Neuron (in vitro differentiated cells): ENCODE results near the gene THSD7B.

Source experiments
- H2AFZ ChIP-seq: one replicate; pipeline ENCODE4 v1.6.1; 2013; ENCODE audit warnings: low read depth, mild to moderate bottlenecking, inconsistent platforms, low read length, moderate library complexity
- H3K27me3 ChIP-seq: one replicate; pipeline ENCODE4 v1.6.1; 2013; ENCODE audit warnings: low read length; ENCODE audit not compliant: insufficient read depth
- H3K36me3 ChIP-seq: one replicate; pipeline ENCODE4 v1.6.1; 2013; ENCODE audit warnings: low read length; ENCODE audit not compliant: insufficient read depth
- H3K4me1 ChIP-seq: one replicate; pipeline ENCODE4 v1.6.1; 2013; ENCODE audit warnings: low read length; ENCODE audit not compliant: insufficient read depth
- H3K4me3 ChIP-seq: 2 replicates; pipeline ENCODE4 v1.5.1; 2013; ENCODE audit warnings: mild to moderate bottlenecking, low read length, moderate library complexity
- H3K9me3 ChIP-seq: one replicate; pipeline ENCODE4 v1.6.1; 2013; ENCODE audit warnings: low read length

THSD7B gene

GRCh38 chr2:137420744-137421143 is 655.4 kb downstream of the THSD7B start:
- no peak overlapping the region for H3K4me3 ChIP-seq
- no peaks in the 10 kb centered on the region for H3K9me3 ChIP-seq
- no peak overlapping the region for H2AFZ ChIP-seq
- no peaks in the 10 kb centered on the region for H3K4me1 ChIP-seq
- H3K36me3 ChIP-seq = no peaks in the 10 kb centered on the region
- H3K27me3 ChIP-seq = no peaks in the 10 kb centered on the region

GRCh38 chr2:137435162-137435561 is 669.8 kb downstream of the THSD7B start:
- Histone ChIP-seq H2AFZ (no peak overlapping the region), H3K4me1 (no peaks in the 10 kb centered on the region), H3K9me3 (no peaks in the 10 kb centered on the region), H3K4me3 (no peak overlapping the region), H3K36me3 (no peaks in the 10 kb centered on the region), H3K27me3 (no peaks in the 10 kb centered on the region)

DNA sequence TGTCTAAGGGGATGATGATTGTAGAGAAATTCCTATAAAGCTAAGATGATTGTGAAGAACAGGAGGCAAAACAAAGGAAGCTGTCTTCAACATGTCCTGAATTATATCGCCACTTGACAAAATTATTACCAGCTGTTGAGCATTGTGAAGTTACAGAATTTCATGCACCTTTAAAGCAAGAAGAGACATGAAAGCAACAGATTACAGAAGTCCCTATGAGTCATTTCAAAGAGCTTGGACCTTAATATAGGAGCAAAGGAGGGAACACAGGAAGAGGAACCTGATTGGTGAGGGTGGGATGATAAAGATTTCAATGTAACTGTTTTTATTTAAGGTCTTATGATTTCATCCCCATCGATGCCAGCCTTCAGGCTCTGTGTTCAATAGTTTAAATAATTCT is 672.0 kb downstream of the THSD7B start:
- Histone ChIP-seq H3K27me3 (no peaks in the 10 kb centered on the region), H3K4me1 (no peaks in the 10 kb centered on the region), H2AFZ (no peak overlapping the region), H3K9me3 (no peaks in the 10 kb centered on the region), H3K36me3 (no peaks in the 10 kb centered on the region), H3K4me3 (no peak overlapping the region)

DNA sequence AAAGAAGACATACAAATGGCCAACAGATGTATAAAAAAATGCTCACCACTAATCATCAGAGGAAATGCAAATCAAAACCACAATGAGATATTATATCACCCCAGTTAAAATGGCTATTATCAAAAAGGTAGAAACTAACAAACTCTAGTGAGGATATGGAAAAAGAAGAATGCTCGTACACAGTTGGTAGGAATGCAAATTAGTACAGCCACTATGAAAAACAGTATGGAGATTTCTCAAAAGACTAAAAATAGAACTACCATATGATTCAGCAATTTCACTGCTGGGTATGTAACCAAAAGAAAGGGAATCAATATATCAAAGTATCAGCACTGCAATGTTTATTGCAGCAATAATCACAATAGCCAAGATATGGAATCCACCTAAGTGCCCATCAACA is 679.6 kb downstream of the THSD7B start:
- no peak overlapping the region for H2AFZ ChIP-seq
- H3K27me3 ChIP-seq = no peaks in the 10 kb centered on the region
- H3K36me3 ChIP-seq = no peaks in the 10 kb centered on the region
- H3K4me1 ChIP-seq = no peaks in the 10 kb centered on the region
- no peak overlapping the region for H3K4me3 ChIP-seq
- no peaks in the 10 kb centered on the region for H3K9me3 ChIP-seq

DNA sequence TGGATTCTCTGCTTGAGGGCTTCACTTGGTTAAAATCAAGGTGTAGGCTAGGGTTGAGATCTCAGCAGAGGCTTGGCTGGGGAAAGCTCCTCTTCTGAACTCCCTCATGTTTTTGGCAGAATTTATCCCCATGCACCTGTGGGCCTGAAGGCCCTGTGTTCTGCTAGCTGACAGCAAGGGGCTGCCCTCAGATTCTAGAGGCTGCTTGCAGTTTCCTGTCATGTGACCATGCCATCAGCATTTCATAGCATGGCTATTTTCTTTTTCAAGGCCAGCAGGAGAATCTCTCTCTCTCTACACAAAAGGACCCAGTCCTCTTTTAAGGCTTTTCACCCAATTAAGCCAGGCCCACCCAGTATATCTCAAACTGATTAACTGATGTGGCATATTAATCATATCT is 684.1 kb downstream of the THSD7B start:
- Histone ChIP-seq H3K27me3 (no peaks in the 10 kb centered on the region), H3K9me3 (no peaks in the 10 kb centered on the region), H3K36me3 (no peaks in the 10 kb centered on the region), H2AFZ (no peak overlapping the region), H3K4me1 (no peaks in the 10 kb centered on the region), H3K4me3 (no peak overlapping the region)

DNA sequence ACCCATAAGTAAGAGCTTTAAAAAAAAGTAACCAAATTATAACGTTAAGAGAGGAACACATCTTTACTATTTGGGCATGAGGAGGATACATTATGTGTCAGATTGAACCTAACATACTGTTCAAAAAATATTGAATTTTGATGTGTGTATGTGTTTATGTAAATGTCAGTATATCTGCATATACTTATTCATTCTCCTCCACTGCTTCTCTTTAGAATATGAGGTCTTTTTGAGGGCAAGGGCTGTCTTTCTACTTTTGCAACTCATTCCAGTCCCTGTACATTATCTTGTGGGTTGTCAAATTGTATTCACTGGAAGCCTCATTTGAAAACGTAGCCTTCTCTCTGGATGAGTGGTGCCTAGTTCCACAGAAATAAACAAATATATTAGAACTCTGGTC is 689.5 kb downstream of the THSD7B start:
- H3K9me3 ChIP-seq = no peaks in the 10 kb centered on the region
- H3K4me1 ChIP-seq = no peaks in the 10 kb centered on the region
- no peaks in the 10 kb centered on the region for H3K27me3 ChIP-seq
- no peak overlapping the region for H3K4me3 ChIP-seq
- H2AFZ ChIP-seq = no peak overlapping the region
- no peaks in the 10 kb centered on the region for H3K36me3 ChIP-seq

GRCh38 chr2:137467246-137467862 is 702.0 kb downstream of the THSD7B start:
- H3K36me3 ChIP-seq = no peaks in the 10 kb centered on the region
- H3K4me3 ChIP-seq = no peak overlapping the region
- H3K9me3 ChIP-seq = no peaks in the 10 kb centered on the region
- no peak overlapping the region for H2AFZ ChIP-seq
- H3K27me3 ChIP-seq = no peaks in the 10 kb centered on the region
- no peaks in the 10 kb centered on the region for H3K4me1 ChIP-seq

- H3K9me3 ChIP-seq = no peaks in the 10 kb centered on the region
- no peaks in the 10 kb centered on the region for H3K27me3 ChIP-seq
- no peak overlapping the region for H3K4me3 ChIP-seq
- H3K36me3 ChIP-seq = no peaks in the 10 kb centered on the region
- no peaks in the 10 kb centered on the region for H3K4me1 ChIP-seq
- H2AFZ ChIP-seq = no peak overlapping the region
Observed at GRCh38 chr2:137493261-137493660, 727.9 kb downstream of the THSD7B start.

GRCh38 chr2:137500599-137500998 is 735.3 kb downstream of the THSD7B start:
- Histone ChIP-seq H3K4me3 (no peak overlapping the region), H3K27me3 (no peaks in the 10 kb centered on the region), H3K4me1 (no peaks in the 10 kb centered on the region), H3K36me3 (no peaks in the 10 kb centered on the region), H3K9me3 (no peaks in the 10 kb centered on the region), H2AFZ (no peak overlapping the region)

DNA sequence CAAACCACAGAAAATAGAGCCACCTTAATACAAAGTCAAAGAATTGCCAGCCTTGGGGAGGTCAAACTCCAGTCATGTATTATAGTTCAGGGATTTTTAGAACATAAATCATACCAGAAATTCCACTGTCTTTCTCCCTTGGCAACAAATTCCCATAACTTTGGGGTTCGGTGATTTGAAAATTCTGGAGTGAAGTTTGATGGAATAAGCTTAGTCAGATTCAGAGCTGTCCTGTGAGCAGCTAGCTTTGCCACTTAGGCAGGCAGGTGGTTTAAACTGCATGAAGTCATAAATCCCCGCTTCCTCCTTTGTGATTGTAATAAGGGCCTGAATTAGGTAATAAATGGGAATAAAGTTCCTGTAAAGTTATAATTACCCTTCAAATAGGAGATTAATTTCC is 741.9 kb downstream of the THSD7B start:
- Histone ChIP-seq H3K4me3 (no peak overlapping the region), H3K27me3 (no peaks in the 10 kb centered on the region), H3K9me3 (no peaks in the 10 kb centered on the region)

DNA sequence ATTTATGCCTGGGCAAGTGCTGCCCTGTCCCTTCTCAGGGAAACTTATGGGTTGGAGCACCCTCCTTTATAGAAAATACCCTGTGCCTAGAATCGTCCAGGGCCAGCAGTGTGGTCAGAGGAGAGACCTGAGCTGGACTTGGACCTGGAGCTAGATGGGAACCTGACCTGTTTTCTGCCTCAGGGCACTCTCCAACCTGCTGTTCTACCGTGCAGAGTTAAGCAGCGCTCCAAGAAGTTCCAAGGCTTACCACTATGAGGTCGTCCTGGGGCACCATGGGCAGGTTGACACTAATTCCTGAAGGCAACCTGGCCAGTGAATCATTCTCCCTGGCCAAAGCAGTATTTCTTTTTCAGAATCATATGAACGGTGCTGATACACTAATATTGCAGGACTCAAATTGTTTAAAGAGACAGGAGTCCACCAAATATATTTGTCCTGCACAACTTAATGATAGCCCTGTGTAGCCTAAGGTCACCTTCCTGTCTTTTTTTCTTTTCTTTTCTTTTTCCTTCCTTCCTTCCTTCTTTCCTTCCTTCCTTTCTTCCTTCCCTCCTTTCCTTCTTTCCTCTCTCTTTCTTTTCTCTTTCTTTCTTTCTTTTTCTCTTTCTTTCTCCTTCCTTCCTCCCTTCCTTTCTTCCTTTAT is 743.5 kb downstream of the THSD7B start:
- H3K4me3 ChIP-seq = no peak overlapping the region
- no peaks in the 10 kb centered on the region for H3K4me1 ChIP-seq
- H2AFZ ChIP-seq = no peak overlapping the region
- H3K36me3 ChIP-seq = no peaks in the 10 kb centered on the region
- no peaks in the 10 kb centered on the region for H3K9me3 ChIP-seq
- H3K27me3 ChIP-seq = no peaks in the 10 kb centered on the region

More for the DNA sequence above, 741.9 kb downstream of the THSD7B start:
- Histone ChIP-seq H3K36me3 (no peaks in the 10 kb centered on the region), H3K4me1 (no peaks in the 10 kb centered on the region), H2AFZ (no peak overlapping the region)

GRCh38 chr2:137511526-137511925 is 746.2 kb downstream of the THSD7B start:
- Histone ChIP-seq H3K4me1 (no peaks in the 10 kb centered on the region), H3K4me3 (no peak overlapping the region), H3K36me3 (no peaks in the 10 kb centered on the region), H3K27me3 (no peaks in the 10 kb centered on the region), H3K9me3 (no peaks in the 10 kb centered on the region), H2AFZ (no peak overlapping the region)

DNA sequence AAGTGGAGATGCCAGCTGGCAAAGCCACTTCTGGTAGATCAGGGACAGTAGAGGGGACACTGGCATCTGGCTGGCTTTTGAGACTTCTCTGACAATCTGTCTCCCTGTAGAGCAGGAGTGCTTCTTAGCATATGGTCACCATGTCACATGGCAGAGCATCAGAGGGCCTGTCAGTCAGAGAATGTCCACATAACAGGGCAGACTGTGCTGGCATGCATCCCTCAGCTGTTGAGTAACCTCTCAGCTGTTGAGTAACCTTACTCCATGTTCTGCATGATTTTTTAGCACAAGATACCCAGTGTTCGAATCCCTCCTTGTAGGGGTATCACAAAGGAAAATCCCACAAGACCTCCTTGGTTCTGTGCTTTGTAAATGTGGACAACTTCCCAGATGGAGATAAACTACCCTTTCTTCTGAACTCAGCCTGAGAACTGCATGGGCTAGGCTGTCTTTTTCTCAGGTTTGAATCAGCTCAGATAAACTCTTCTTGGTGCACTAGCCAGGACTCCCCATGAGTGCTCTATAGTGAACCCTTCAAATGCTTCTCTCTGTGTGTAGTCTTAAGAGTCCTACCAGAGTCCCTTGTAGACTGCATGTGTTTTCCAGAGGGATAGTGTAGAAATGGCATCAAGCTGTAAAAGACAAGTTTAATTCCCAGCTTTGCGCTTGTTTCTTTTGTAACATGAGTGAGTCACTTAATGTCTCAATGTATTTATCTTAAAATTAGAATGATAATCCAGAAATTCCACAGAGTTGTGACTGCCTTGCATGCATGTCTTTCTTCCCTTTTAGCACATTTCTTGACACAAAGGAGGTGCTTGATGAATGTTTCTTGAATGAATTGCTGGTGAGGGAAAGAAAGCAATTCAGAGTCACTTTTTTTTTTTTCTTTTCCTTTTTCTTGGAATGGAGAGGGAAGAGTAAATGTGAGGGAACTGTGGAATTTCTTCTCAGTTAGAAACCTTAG is 756.6 kb downstream of the THSD7B start:
- Histone ChIP-seq H3K9me3 (no peaks in the 10 kb centered on the region), H3K4me3 (no peak overlapping the region), H3K27me3 (no peaks in the 10 kb centered on the region), H2AFZ (no peak overlapping the region), H3K36me3 (no peaks in the 10 kb centered on the region), H3K4me1 (no peaks in the 10 kb centered on the region)
